GM12801 (cell line): ENCODE data around the gene KSR2.

Experiments
- TF ChIP-seq, protein P1 (sequence below): IDR thresholded peaks from one replicate; pipeline ENCODE4 v1.5.1; 2011; ENCODE audit warnings: control low read depth; ENCODE audit not compliant: insufficient read length; ENCODE audit errors: extremely low read depth

The KSR2 gene

GRCh38 chr12:117447665-117448366 lies 521.0 kb downstream of the KSR2 start:
- TF ChIP-seq, protein P1, sequence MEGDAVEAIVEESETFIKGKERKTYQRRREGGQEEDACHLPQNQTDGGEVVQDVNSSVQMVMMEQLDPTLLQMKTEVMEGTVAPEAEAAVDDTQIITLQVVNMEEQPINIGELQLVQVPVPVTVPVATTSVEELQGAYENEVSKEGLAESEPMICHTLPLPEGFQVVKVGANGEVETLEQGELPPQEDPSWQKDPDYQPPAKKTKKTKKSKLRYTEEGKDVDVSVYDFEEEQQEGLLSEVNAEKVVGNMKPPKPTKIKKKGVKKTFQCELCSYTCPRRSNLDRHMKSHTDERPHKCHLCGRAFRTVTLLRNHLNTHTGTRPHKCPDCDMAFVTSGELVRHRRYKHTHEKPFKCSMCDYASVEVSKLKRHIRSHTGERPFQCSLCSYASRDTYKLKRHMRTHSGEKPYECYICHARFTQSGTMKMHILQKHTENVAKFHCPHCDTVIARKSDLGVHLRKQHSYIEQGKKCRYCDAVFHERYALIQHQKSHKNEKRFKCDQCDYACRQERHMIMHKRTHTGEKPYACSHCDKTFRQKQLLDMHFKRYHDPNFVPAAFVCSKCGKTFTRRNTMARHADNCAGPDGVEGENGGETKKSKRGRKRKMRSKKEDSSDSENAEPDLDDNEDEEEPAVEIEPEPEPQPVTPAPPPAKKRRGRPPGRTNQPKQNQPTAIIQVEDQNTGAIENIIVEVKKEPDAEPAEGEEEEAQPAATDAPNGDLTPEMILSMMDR = no peak

GRCh38 chr12:117444781-117445180 lies 524.0 kb downstream of the KSR2 start:
- TF ChIP-seq, protein P1 = no peak

DNA sequence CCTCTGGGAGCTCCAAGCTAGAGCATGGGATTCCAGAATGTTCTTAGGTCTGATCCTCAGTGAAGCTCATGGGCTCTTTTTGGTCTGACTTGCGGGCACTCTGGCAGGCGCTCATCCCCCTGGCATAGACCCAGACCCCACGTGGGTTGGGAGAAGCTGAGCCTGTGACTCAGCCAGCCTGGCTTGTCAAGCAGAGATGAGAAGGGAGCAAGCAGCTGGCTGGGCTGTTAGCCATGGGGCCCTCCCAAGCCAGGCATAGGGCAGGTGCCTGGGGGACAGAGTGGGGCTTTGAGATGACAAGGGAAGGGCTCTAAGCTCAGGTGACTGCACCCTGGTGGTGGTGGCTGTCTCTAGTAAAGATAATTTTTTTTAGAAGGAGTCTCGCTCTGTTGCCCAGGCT lies 527.0 kb downstream of the KSR2 start:
- TF ChIP-seq, protein P1 = no peak

- TF ChIP-seq, protein P1 = no peak
Measured at GRCh38 chr12:117440384-117440783, 528.4 kb downstream of the KSR2 start.

GRCh38 chr12:117439531-117440001 lies 529.2 kb downstream of the KSR2 start:
- TF ChIP-seq, protein P1 = no peak

DNA sequence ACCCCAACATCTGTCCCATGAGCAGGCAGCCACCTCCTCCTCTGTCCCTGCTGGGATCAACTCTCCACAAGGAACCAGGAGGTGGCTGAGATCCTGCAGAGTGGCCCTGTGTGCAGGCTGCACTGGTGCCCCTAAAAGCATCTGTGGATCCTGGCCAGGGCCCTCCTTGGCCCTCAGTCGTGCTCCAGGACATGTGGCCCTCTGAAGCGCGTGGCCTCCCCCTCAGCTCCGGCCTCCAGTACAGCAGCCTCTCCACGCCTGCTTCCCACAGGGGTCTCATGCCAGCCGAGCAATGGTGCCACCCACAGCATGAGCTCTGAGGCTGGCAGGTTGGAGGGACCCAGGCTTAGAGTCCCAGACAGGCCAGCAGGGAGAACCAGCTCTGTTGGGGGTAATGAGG lies 530.0 kb downstream of the KSR2 start:
- TF ChIP-seq, protein P1 = no peak

GRCh38 chr12:117437516-117438255 lies 531.1 kb downstream of the KSR2 start:
- TF ChIP-seq, protein P1 = no peak
